Pons (tissue), 1 donor: Measurements from ENCODE around the gene NCOR2.
A peak's percentile ranks its signal among the peaks of the same experiment; 100 is the strongest.

Experiments used
- DNase-seq: peaks from one replicate; pipeline ENCODE4 v3.0.0-alpha.2; 2016; ENCODE audit warnings: low spot score

Gene NCOR2

GRCh38 chr12:124559182-124560017 is 8.0 kb downstream of the NCOR2 start:
- no peak for DNase-seq

- no peak for DNase-seq
These were observed 9.1 kb downstream of the NCOR2 start for GRCh38 chr12:124558313-124558712.

- DNase-seq, result no peak
These were observed 9.7 kb downstream of the NCOR2 start for GRCh38 chr12:124557518-124558223.

- peak; percentile 76 for DNase-seq
These were observed 10.4 kb downstream of the NCOR2 start for GRCh38 chr12:124556896-124557501.

GRCh38 chr12:124556074-124556466 is 11.3 kb downstream of the NCOR2 start:
- DNase-seq, result no peak

- no peak for DNase-seq
These were observed 12.0 kb downstream of the NCOR2 start for GRCh38 chr12:124555168-124556073.

GRCh38 chr12:124554429-124555029 is 12.9 kb downstream of the NCOR2 start:
- no peak for DNase-seq

- DNase-seq, result no peak
These were observed 13.5 kb downstream of the NCOR2 start for GRCh38 chr12:124553862-124554428.

- DNase-seq, result peak; percentile 59
These were observed 15.9 kb downstream of the NCOR2 start for GRCh38 chr12:124551268-124552144.

- DNase-seq, result no peak
These were observed 17.0 kb downstream of the NCOR2 start for GRCh38 chr12:124550123-124551089.

- DNase-seq, result no peak
These were observed 17.8 kb downstream of the NCOR2 start for GRCh38 chr12:124549629-124550028.

GRCh38 chr12:124548854-124549378 is 18.5 kb downstream of the NCOR2 start:
- DNase-seq, result no peak

- DNase-seq, result no peak
These were observed 19.8 kb downstream of the NCOR2 start for GRCh38 chr12:124547626-124548025.

GRCh38 chr12:124545508-124546418 is 21.6 kb downstream of the NCOR2 start:
- no peak for DNase-seq

GRCh38 chr12:124544983-124545382 is 22.4 kb downstream of the NCOR2 start:
- no peak for DNase-seq

- DNase-seq, result no peak
These were observed 23.0 kb downstream of the NCOR2 start for GRCh38 chr12:124544311-124544970.
